ENCODE measurements around the gene NELL2.

DNA sequence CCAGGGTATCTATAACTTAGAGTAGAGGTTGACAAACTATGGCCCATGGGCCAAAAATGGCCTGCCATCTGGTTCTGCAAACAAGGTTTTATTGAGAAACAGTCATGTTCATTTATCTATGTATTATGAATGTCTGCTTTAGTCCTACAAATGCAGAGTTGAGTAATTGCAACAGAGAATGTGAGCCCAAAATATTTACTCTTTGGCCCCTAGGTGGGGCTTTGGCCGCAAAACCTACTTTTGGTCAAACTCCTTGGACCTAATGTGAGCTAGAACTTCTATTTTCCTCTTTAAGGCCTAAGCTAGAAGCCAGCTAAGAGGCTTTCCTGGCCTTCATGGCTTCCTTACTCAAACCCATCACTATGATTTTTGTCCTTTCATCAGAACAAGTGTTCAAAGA, 379.1 kb downstream of the NELL2 start:
- TF ChIP-seq RAD21 (conservative IDR thresholded peaks at IDR 0.05 in 1 of 2, IDR thresholded peaks at IDR 0.05 in 1 of 2), result no peak
- TF ChIP-seq, protein P1, sequence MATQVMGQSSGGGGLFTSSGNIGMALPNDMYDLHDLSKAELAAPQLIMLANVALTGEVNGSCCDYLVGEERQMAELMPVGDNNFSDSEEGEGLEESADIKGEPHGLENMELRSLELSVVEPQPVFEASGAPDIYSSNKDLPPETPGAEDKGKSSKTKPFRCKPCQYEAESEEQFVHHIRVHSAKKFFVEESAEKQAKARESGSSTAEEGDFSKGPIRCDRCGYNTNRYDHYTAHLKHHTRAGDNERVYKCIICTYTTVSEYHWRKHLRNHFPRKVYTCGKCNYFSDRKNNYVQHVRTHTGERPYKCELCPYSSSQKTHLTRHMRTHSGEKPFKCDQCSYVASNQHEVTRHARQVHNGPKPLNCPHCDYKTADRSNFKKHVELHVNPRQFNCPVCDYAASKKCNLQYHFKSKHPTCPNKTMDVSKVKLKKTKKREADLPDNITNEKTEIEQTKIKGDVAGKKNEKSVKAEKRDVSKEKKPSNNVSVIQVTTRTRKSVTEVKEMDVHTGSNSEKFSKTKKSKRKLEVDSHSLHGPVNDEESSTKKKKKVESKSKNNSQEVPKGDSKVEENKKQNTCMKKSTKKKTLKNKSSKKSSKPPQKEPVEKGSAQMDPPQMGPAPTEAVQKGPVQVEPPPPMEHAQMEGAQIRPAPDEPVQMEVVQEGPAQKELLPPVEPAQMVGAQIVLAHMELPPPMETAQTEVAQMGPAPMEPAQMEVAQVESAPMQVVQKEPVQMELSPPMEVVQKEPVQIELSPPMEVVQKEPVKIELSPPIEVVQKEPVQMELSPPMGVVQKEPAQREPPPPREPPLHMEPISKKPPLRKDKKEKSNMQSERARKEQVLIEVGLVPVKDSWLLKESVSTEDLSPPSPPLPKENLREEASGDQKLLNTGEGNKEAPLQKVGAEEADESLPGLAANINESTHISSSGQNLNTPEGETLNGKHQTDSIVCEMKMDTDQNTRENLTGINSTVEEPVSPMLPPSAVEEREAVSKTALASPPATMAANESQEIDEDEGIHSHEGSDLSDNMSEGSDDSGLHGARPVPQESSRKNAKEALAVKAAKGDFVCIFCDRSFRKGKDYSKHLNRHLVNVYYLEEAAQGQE (IDR thresholded peaks at IDR 0.05), result no peak
- no peak for TF ChIP-seq MAZ (IDR thresholded peaks at IDR 0.05; ENCODE audit: borderline replicate concordance, low read depth, low read length)
- TF ChIP-seq, protein P2, sequence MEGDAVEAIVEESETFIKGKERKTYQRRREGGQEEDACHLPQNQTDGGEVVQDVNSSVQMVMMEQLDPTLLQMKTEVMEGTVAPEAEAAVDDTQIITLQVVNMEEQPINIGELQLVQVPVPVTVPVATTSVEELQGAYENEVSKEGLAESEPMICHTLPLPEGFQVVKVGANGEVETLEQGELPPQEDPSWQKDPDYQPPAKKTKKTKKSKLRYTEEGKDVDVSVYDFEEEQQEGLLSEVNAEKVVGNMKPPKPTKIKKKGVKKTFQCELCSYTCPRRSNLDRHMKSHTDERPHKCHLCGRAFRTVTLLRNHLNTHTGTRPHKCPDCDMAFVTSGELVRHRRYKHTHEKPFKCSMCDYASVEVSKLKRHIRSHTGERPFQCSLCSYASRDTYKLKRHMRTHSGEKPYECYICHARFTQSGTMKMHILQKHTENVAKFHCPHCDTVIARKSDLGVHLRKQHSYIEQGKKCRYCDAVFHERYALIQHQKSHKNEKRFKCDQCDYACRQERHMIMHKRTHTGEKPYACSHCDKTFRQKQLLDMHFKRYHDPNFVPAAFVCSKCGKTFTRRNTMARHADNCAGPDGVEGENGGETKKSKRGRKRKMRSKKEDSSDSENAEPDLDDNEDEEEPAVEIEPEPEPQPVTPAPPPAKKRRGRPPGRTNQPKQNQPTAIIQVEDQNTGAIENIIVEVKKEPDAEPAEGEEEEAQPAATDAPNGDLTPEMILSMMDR (IDR thresholded peaks at IDR 0.05), result no peak
- TF ChIP-seq POLR2A (IDR thresholded peaks at IDR 0.05; ENCODE audit: low read length), result no peak
- no peak for TF ChIP-seq EP300 (IDR thresholded peaks at IDR 0.05)
- TF ChIP-seq SMC3 (IDR thresholded peaks at IDR 0.05), result no peak

Measured in A549 (cell line).